ENCODE measurements around the gene AMZ2.

- TF ChIP-seq REST (IDR thresholded peaks at IDR 0.05; ENCODE audit: insufficient read depth in 1 of 2, low read depth in 2 of 2, low read length in 2 of 2), result no peak
- TF ChIP-seq TAF1 (IDR thresholded peaks at IDR 0.05; ENCODE audit: borderline replicate concordance, insufficient read depth, low read length), result no peak
- TF ChIP-seq POLR2AphosphoS5 (IDR thresholded peaks at IDR 0.05; ENCODE audit: low read depth, low read length), result no peak
Observed at GRCh38 chr17:68249354-68249765, 1.5 kb downstream of the AMZ2 start.
